Upper lobe of left lung (tissue), 4 donors: ENCODE measurements around the gene PPP2R2C.

Source experiments
- CTCF ChIP-seq, 6 experiments: fragments of 450-650 bp in 4 of 6; fragments of 200-600 bp in 2 of 6; sonication (generic) in 2 of 6; IDR thresholded peaks; one replicate each; pipeline ENCODE4 v1.5.1; 2016 to 2019; ENCODE audit warnings: antibody characterized with exemption in 6 of 6
- EP300 ChIP-seq, 4 donors: sonication (generic); formaldehyde crosslinking; IDR thresholded peaks; one replicate each; pipeline ENCODE4 v1.5.1; 2017; ENCODE audit warnings: antibody characterized with exemption in 4 of 4, control low read depth in 2 of 4
- POLR2A ChIP-seq, 4 donors: fragments of 450-650 bp; IDR thresholded peaks; one replicate each; pipeline ENCODE4 v1.5.1; 2016 to 2017; ENCODE audit warnings: antibody characterized with exemption in 4 of 4, mild to moderate bottlenecking in 2 of 4
- POLR2AphosphoS5 ChIP-seq, 2 donors: sonication (generic); formaldehyde crosslinking; IDR thresholded peaks; one replicate each; pipeline ENCODE4 v1.5.1; 2017; ENCODE audit warnings: antibody characterized with exemption in 2 of 2

GRCh38 chr4:6419452-6420028 is 52.9 kb downstream of the PPP2R2C start:
- TF ChIP-seq POLR2A (IDR thresholded peaks at IDR 0.05): no peak
- TF ChIP-seq CTCF (IDR thresholded peaks at IDR 0.05): no peak
- no peak for TF ChIP-seq POLR2AphosphoS5 (IDR thresholded peaks at IDR 0.05)
- TF ChIP-seq EP300 (IDR thresholded peaks at IDR 0.05): no peak
